ENCODE measurements around the gene SFN. TPM values are rescaled to one million over a fixed set of nuclear protein-coding genes. Genes with fewer than 3 reads are reported as not detected.

Gene SFN
- total and polyA plus RNA-seq, 2 of the 4 experiments (the other 2 are of a cell fraction) = 0.18 to 0.34 TPM

DNA sequence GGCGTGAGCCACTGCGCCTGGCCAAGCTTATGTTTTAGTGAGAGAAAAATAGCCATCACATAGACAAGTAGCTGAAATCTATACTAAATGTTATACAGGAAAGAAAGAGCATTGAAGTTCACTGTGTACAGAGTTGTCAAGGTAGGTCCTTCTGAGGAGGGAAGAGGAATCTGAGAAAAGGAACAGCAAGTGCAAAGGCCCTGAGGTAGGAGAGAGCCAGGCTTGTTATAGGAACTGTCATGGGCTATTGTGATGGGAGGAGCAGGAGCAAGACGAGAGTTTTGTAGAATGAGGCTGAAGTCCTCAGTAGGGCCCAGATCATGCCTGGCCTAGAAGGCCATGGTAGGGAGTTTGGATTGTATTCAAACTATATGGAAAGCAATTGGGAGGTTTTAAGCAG lies 31.9 kb upstream of the SFN start:
- H2AK5ac ChIP-seq (ENCODE audit: low read depth, low read length) = no peak overlapping the region
- in situ Hi-C loops (cut with MboI; ENCODE audit: low sequenced_read_pairs) = no loop called here
- H2AK9ac ChIP-seq (replicated peaks; ENCODE audit: low read depth, low read length, poor library complexity) = no peak overlapping the region
- no peak overlapping the region for H3K4me3 ChIP-seq (ENCODE audit: insufficient read depth, low read depth, low read length)
- DNase-seq (no peak), ATAC-seq (ENCODE audit: low read depth) (no peak)
- H3K27ac ChIP-seq (ENCODE audit: insufficient read depth, low read length) = no peak overlapping the region
- H3K9me3 ChIP-seq (ENCODE audit: control insufficient read depth, insufficient read depth, low read length) = no peaks in the 10 kb centered on the region
- no peak overlapping the region for H4K8ac ChIP-seq (ENCODE audit: low read depth in 2 of 2, low read length in 2 of 2)
- CTCF ChIA-PET = no interaction called here
- H3K4me1 ChIP-seq (ENCODE audit: control insufficient read depth, insufficient read depth, low read length) = peaks cover 21% of the 10 kb centered on the region
- no peaks in the 10 kb centered on the region for H3K27me3 ChIP-seq (ENCODE audit: control insufficient read depth, insufficient read depth, low read length)
- H2BK15ac ChIP-seq (ENCODE audit: low read depth, low read length) = no peak overlapping the region
- no peak overlapping the region for H3K9ac ChIP-seq (ENCODE audit: low read depth, low read length)
- dilution Hi-C loops (cut with HindIII; ENCODE audit: low sequenced_read_pairs, unreplicated experiment) = no loop called here
- H2AFZ ChIP-seq (replicated peaks; ENCODE audit: low read length, poor library complexity) = no peak overlapping the region
- H3K23ac ChIP-seq (ENCODE audit: low read depth, low read length) = no peak overlapping the region
- no peak overlapping the region for H4K5ac ChIP-seq (ENCODE audit: low read depth, low read length)
- H2BK20ac ChIP-seq (ENCODE audit: low read depth, low read length) = no peak overlapping the region
- peaks cover 35 to 60% of the 10 kb centered on the region in 2 experiments for H3K79me1 ChIP-seq (ENCODE audit: low read depth in 1 of 2, low read length in 2 of 2)
- H3K14ac ChIP-seq (replicated peaks; ENCODE audit: low read depth, low read length) = no peak overlapping the region
- no peak overlapping the region for H2BK5ac ChIP-seq (ENCODE audit: low read depth, low read length, poor library complexity, severe bottlenecking)
- H3K18ac ChIP-seq (ENCODE audit: low read depth, low read length) = no peak overlapping the region
- H3K4me2 ChIP-seq (ENCODE audit: low read depth, low read length) = no peak overlapping the region
- no peak overlapping the region for H4K91ac ChIP-seq (ENCODE audit: insufficient read depth, low read depth, low read length)
- WGBS, 2 experiments (ENCODE audit: extremely low coverage in 2 of 2, insufficient read length in 1 of 2) = 100% methylated on average over 1 of the region's 3 CpGs; no CpG with 5 or more reads in 1 of the 2 experiments
- POLR2A ChIA-PET (ENCODE audit: unreplicated experiment) = interaction anchor here (0.6 to 1.0 kb wide), 2 partner anchors 32 to 200 kb away, joined by 3 to 8 read pairs; no protein-coding TSS in a partner anchor
- no TSS peak for BruUV-seq (replicated peaks)
- no peak overlapping the region for H2BK120ac ChIP-seq (ENCODE audit: low read depth, low read length)
- TF ChIP-seq CEBPB (IDR thresholded peaks at IDR 0.05; ENCODE audit: low read depth, low read length) = no peak
- TF ChIP-seq MAFK (IDR thresholded peaks at IDR 0.05; ENCODE audit: low read depth, low read length) = no peak
- TF ChIP-seq CHD1 (IDR thresholded peaks at IDR 0.05; ENCODE audit: low read depth, low read length) = no peak
- TF ChIP-seq, protein P1, sequence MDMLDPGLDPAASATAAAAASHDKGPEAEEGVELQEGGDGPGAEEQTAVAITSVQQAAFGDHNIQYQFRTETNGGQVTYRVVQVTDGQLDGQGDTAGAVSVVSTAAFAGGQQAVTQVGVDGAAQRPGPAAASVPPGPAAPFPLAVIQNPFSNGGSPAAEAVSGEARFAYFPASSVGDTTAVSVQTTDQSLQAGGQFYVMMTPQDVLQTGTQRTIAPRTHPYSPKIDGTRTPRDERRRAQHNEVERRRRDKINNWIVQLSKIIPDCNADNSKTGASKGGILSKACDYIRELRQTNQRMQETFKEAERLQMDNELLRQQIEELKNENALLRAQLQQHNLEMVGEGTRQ (IDR thresholded peaks at IDR 0.05; ENCODE audit: low read depth, low read length) = no peak
- no peak for TF ChIP-seq RFX5 (IDR thresholded peaks at IDR 0.05; ENCODE audit: low read depth, low read length)
- TF ChIP-seq ELK1 (IDR thresholded peaks at IDR 0.05; ENCODE audit: borderline replicate concordance, low read depth, low read length) = no peak
- no peak for TF ChIP-seq RCOR1 (IDR thresholded peaks at IDR 0.05; ENCODE audit: insufficient replicate concordance, low read length)
- no peak for TF ChIP-seq RAD21 (IDR thresholded peaks at IDR 0.05; ENCODE audit: low read length)
- no peak for TF ChIP-seq POLR2A (IDR thresholded peaks at IDR 0.05; ENCODE audit: low read depth, low read length)
- no peak for TF ChIP-seq SMC3 (IDR thresholded peaks at IDR 0.05; ENCODE audit: low read depth, low read length)
- no peak for TF ChIP-seq BHLHE40 (IDR thresholded peaks at IDR 0.05; ENCODE audit: low read depth, low read length)
- H3K4ac ChIP-seq (ENCODE audit: low read depth, low read length) = peak overlapping the region; percentile 30; the same call in 1 of the 2 replicates
- peaks cover 13% of the 10 kb centered on the region for H3K9me1 ChIP-seq (ENCODE audit: insufficient read depth, low read length)
- peaks cover 41% of the 10 kb centered on the region for H4K20me1 ChIP-seq (ENCODE audit: insufficient read depth, low read length)
- intact Hi-C loops (cut with micrococcal nuclease) = no loop called here
- no peak overlapping the region for H3K56ac ChIP-seq (ENCODE audit: extremely low read depth, insufficient read depth, low read length)
- H3K36me3 ChIP-seq (ENCODE audit: control insufficient read depth, insufficient read depth, low read length) = peaks cover 41% of the 10 kb centered on the region
